ENCODE measurements around the gene SEMA3F.

Gene SEMA3F

GRCh38 chr3:50230104-50230793 is 75.1 kb downstream of the SEMA3F start:
- no peak for DNase-seq (ENCODE audit: extremely low spot score)
- ChIA-PET CTCF (interaction anchor here (0.6 to 4.5 kb wide), 4 partner anchors 16 to 36 kb away, joined by 3 to 32 read pairs (median 6); no protein-coding TSS in a partner anchor), POLR2A (interaction anchor here (1.2 to 2.5 kb wide), 4 partner anchors 17 to 69 kb away, joined by 3 to 12 read pairs (median 4); partner anchors contain the start of genes HYAL3 and NAA80)
- TF ChIP-seq FOXM1 (IDR thresholded peaks at IDR 0.05; ENCODE audit: borderline replicate concordance), result no peak
- TF ChIP-seq ARNT (IDR thresholded peaks at IDR 0.05), result no peak
- no peak for TF ChIP-seq HDGF (IDR thresholded peaks at IDR 0.05; ENCODE audit: borderline replicate concordance)
- TF ChIP-seq BHLHE40 (IDR thresholded peaks at IDR 0.05; ENCODE audit: borderline replicate concordance), result no peak
- no peak for TF ChIP-seq ZNF384 (IDR thresholded peaks at IDR 0.05)
- TF ChIP-seq TARDBP (IDR thresholded peaks at IDR 0.05), result no peak
- no peak for TF ChIP-seq NFRKB (IDR thresholded peaks at IDR 0.05)
- TF ChIP-seq SUZ12 (IDR thresholded peaks at IDR 0.05), result no peak
- no peak for TF ChIP-seq SP1 (IDR thresholded peaks at IDR 0.05)
- TF ChIP-seq L3MBTL2 (conservative IDR thresholded peaks at IDR 0.05), result no peak
- no peak for TF ChIP-seq CTBP1 (IDR thresholded peaks at IDR 0.05; ENCODE audit: borderline replicate concordance)
- no peak for TF ChIP-seq PKNOX1 (IDR thresholded peaks at IDR 0.05)
- no peak for TF ChIP-seq LEF1 (IDR thresholded peaks at IDR 0.05; ENCODE audit: borderline replicate concordance)
- no peak for TF ChIP-seq FOXA1 (IDR thresholded peaks at IDR 0.05)
- TF ChIP-seq FOXK2 (IDR thresholded peaks at IDR 0.05), result no peak
- no peak for TF ChIP-seq ELF4 (IDR thresholded peaks at IDR 0.05)

DNA sequence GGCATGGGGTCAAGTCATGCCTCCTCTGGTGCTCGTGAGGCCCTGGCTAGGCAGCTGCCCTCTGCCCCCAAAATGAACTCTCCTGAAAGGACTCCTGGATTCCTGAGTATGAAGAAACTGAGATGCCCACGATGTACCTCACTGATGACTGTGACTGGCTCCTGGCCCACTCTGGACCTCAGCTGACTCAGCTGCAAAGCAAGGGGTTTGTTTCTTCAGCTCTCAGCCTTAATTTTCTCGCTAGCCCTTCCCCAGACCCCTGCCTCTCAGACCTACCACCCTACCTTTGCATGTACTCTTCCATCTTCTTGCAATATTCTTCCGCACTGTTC is 75.6 kb downstream of the SEMA3F start:
- CTCF ChIA-PET, result interaction anchor here (0.7 to 4.5 kb wide), 3 partner anchors 16 to 36 kb away, joined by 3 to 32 read pairs (median 3); no protein-coding TSS in a partner anchor

GRCh38 chr3:50231581-50231980 is 76.5 kb downstream of the SEMA3F start:
- POLR2A ChIA-PET, result interaction anchor here (1.2 to 1.5 kb wide), 2 partner anchors 15 to 36 kb away, joined by 3 to 6 read pairs; no protein-coding TSS in a partner anchor
- TF ChIP-seq FOXK2 (IDR thresholded peaks at IDR 0.05) (no peak), LEF1 (IDR thresholded peaks at IDR 0.05; ENCODE audit: borderline replicate concordance) (no peak), L3MBTL2 (conservative IDR thresholded peaks at IDR 0.05) (no peak), BHLHE40 (IDR thresholded peaks at IDR 0.05; ENCODE audit: borderline replicate concordance) (no peak)
- CTCF ChIA-PET, result interaction anchor here (0.7 kb wide), 1 partner anchor 15 kb away, joined by 3 read pairs; no protein-coding TSS in a partner anchor
- DNase-seq (ENCODE audit: extremely low spot score), result no peak

More for the DNA sequence above, 75.6 kb downstream of the SEMA3F start:
- POLR2A ChIA-PET, result interaction anchor here (1.2 to 1.5 kb wide), 3 partner anchors 16 to 69 kb away, joined by 3 to 6 read pairs (median 3); partner anchors contain the start of genes HYAL3 and NAA80
- DNase-seq (ENCODE audit: extremely low spot score), result no peak
- TF ChIP-seq HDGF (IDR thresholded peaks at IDR 0.05; ENCODE audit: borderline replicate concordance) (no peak), FOXK2 (IDR thresholded peaks at IDR 0.05) (no peak), SUZ12 (IDR thresholded peaks at IDR 0.05) (no peak), BHLHE40 (IDR thresholded peaks at IDR 0.05; ENCODE audit: borderline replicate concordance) (no peak)

DNA sequence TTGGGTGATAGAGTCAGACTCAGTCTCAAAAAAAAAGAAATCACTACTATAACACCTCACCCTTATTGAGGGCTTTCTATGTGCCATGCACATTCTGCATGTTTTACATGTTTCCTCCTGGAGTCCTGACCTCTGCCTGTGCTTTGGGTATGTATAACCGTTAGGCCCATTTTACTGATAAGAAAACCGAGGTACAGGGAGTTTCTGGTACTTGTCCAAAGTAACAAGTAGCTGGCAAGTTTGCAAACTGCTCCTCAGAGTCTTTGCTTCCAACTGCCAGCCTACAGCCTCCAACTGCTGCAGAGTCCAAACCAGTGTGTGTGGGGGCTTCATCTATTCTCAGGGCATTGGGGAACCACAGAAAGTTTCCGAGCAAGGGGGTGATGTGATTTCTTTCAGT is 77.2 kb downstream of the SEMA3F start:
- ChIA-PET POLR2A (interaction anchor here (1.2 kb wide), 1 partner anchor 14 kb away, joined by 3 read pairs; no protein-coding TSS in a partner anchor), CTCF (interaction anchor here (1.1 kb wide), 1 partner anchor 18 kb away, joined by 4 read pairs; no protein-coding TSS in a partner anchor)
- TF ChIP-seq FOXM1 (IDR thresholded peaks at IDR 0.05; ENCODE audit: borderline replicate concordance), result no peak
- no peak for TF ChIP-seq ZNF384 (IDR thresholded peaks at IDR 0.05)
- TF ChIP-seq LEF1 (IDR thresholded peaks at IDR 0.05; ENCODE audit: borderline replicate concordance), result no peak
- TF ChIP-seq SP1 (IDR thresholded peaks at IDR 0.05), result no peak
- no peak for DNase-seq (ENCODE audit: extremely low spot score)

- ChIA-PET POLR2A (interaction anchor here (0.8 to 1.2 kb wide), 2 partner anchors 13 to 22 kb away, joined by 3 to 4 read pairs; no protein-coding TSS in a partner anchor), CTCF (interaction anchor here (0.6 to 1.1 kb wide), 5 partner anchors 13 to 295 kb away, joined by 3 to 7 read pairs (median 4); no protein-coding TSS in a partner anchor)
- TF ChIP-seq LEF1 (IDR thresholded peaks at IDR 0.05; ENCODE audit: borderline replicate concordance) (no peak), HDGF (IDR thresholded peaks at IDR 0.05; ENCODE audit: borderline replicate concordance) (no peak), ARNT (IDR thresholded peaks at IDR 0.05) (no peak), BHLHE40 (IDR thresholded peaks at IDR 0.05; ENCODE audit: borderline replicate concordance) (no peak), TARDBP (IDR thresholded peaks at IDR 0.05) (no peak), ZNF384 (IDR thresholded peaks at IDR 0.05) (no peak), ELF4 (IDR thresholded peaks at IDR 0.05) (no peak), PKNOX1 (IDR thresholded peaks at IDR 0.05) (no peak), FOXM1 (IDR thresholded peaks at IDR 0.05; ENCODE audit: borderline replicate concordance) (no peak), SP1 (IDR thresholded peaks at IDR 0.05) (no peak), SUZ12 (IDR thresholded peaks at IDR 0.05) (no peak), NFRKB (IDR thresholded peaks at IDR 0.05) (no peak), FOXA1 (IDR thresholded peaks at IDR 0.05) (no peak), FOXK2 (IDR thresholded peaks at IDR 0.05) (no peak), L3MBTL2 (conservative IDR thresholded peaks at IDR 0.05) (no peak)
- DNase-seq (ENCODE audit: extremely low spot score), result no peak
Observed at GRCh38 chr3:50233176-50233575, 78.1 kb downstream of the SEMA3F start.

DNA sequence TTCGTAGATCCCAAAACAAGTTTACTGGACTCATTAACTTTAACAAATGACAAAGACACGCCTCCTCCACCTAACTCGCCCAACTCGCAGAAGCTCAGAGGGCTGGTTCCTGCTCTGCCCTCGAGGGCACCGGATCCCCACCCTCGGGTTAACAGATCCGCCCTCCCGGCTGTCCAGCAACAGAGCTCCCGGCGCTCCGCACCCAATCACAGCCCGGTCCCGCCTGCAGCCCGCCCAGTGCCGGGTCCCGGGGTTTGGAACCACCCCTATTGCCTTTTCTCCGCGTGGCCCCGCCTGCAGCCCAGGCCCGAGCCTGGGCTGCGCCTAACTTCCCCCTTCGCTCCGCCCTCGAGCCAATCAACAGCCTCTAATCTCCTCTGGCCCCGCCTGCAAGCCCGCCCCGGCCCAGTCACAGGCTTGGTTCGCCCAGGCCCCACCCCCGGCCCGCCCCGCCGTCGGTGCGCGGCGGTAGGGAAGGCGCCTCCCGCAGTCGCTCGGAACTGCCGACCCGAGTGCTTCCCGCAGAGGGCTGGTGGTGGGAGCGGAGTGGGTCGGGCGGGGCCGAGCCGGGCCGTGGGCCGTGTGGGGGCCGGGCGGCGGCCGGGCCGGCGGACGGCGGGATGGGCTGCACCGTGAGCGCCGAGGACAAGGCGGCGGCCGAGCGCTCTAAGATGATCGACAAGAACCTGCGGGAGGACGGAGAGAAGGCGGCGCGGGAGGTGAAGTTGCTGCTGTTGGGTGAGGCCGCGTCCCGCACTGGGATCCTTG is 80.8 kb downstream of the SEMA3F start, which contains the start of gene GNAI2:
Gene GNAI2 (plus strand): TSS at position 489 of the 768 bp plus-strand sequence. CDS start 132 bp downstream, at position 621.
- ChIA-PET POLR2A (interaction anchor here (0.6 to 2.7 kb wide), 16 partner anchors 8 to 101 kb away, joined by 3 to 13 read pairs (median 4); partner anchors contain the start of genes GNAT1 and TUSC2), CTCF (interaction anchor here (0.6 to 1.6 kb wide), 5 partner anchors 9 to 88 kb away, joined by 3 to 16 read pairs (median 4); no protein-coding TSS in a partner anchor)
- TF ChIP-seq FOXM1 (IDR thresholded peaks at IDR 0.05; ENCODE audit: borderline replicate concordance) (no peak), BHLHE40 (IDR thresholded peaks at IDR 0.05; ENCODE audit: borderline replicate concordance) (no peak), SP1 (IDR thresholded peaks at IDR 0.05) (no peak)
- peak; percentile 98 for DNase-seq (ENCODE audit: extremely low spot score)

Measured in HEK293T (cell line).